SK-N-MC (cell line): ENCODE results near the gene TP73.

ENCODE experiments used
- EZH2 ChIP-seq: fragments of 200-600 bp; sonication (generic); IDR thresholded peaks from one replicate; pipeline ENCODE4 v1.6.1; 2017; ENCODE audit warnings: antibody characterized with exemption
- POLR2AphosphoS5 ChIP-seq: IDR thresholded peaks from 2 replicates; pipeline ENCODE4 v1.6.1; 2012; ENCODE audit warnings: mild to moderate bottlenecking, low read depth, low read length, borderline replicate concordance

DNA sequence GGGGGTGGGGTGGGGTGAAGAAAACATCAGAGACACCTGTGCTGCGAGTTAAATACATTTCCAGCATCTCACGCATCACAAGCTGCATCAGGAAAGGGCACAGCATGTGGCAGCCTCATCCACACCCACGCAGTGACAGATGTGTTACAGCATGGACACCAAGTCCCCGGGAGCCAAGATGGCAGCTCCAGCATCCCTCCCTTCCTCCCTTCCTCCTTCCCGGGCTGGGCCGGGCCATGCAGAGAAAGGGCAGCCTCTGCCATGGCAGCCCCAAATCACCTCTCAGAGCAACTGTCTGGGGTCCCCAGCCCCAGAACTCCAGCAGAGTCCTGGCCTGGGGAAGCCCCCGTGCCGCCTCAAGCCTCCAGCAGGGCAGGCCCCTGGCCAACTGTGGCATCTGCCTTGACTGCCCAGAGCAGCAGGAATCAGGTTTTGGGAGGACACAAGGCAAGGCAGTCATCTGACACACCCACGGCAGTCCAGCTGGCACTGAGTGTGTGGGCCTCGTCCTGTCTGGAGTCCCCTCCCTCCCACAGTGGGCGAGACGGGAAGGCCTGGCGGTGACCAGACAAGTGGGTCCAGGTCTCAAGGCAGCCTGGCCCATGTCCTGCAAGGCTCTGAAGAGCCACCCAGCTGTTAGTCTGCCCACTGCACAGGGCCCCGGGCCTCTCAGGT, 126.4 kb downstream of the TP73 start:
- TF ChIP-seq EZH2 (no peak), POLR2AphosphoS5 (no peak; the same call in 1 of the 2 replicates)
